Ectodermal cell (in vitro differentiated cells): ENCODE measurements around the gene PLXNA1.

Experiments used
- H3K27ac ChIP-seq: 2 replicates; pipeline ENCODE4 v1.7.0; 2013; ENCODE audit warnings: mild to moderate bottlenecking, low read depth, low read length; ENCODE audit not compliant: insufficient read depth, poor library complexity, severe bottlenecking
- H3K27me3 ChIP-seq: 2 replicates; pipeline ENCODE4 v1.7.0; 2013; ENCODE audit warnings: mild to moderate bottlenecking, low read length; ENCODE audit not compliant: insufficient read depth, control insufficient read depth, poor library complexity, severe bottlenecking
- H3K36me3 ChIP-seq: one replicate; pipeline ENCODE4 v1.7.0; 2013; ENCODE audit warnings: low read length; ENCODE audit not compliant: control insufficient read depth, insufficient read depth
- H3K4me1 ChIP-seq: one replicate; pipeline ENCODE4 v1.7.0; 2013; ENCODE audit warnings: low read length; ENCODE audit not compliant: control insufficient read depth, insufficient read depth
- H3K4me3 ChIP-seq: 2 replicates; pipeline ENCODE4 v1.7.0; 2013; ENCODE audit warnings: low read depth, low read length, control low read depth; ENCODE audit not compliant: insufficient read depth
- H3K9me3 ChIP-seq: 2 replicates; pipeline ENCODE4 v1.7.0; 2013; ENCODE audit warnings: mild to moderate bottlenecking, low read length, moderate library complexity; ENCODE audit not compliant: control insufficient read depth
- WGBS, 2 experiments: methylation state at CpG; one replicate each; pipeline ENCODE4 v1.1.7; 2013; ENCODE audit warnings: missing lambda C conversion rate in 2 of 2; 5-methylcytosine and 5-hydroxymethylcytosine counted together

The PLXNA1 gene

DNA sequence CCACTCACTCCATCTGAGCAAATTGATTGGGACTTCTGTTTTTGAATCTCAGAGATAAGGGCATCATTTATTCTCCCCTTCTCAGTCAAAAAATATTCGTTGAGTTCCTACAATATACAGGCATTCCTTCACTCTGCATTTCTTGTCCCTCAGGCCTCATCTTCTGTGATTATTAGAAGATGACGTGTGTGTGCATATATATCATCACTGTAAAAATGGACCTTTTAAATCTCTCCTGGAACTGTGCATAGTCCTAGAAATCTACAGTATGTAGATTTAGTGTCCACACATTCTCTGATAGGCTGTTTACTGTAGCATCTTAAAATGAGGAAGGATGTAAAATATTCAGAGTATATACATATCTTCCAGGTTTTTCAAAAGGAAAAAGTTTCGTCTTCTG lies 43.2 kb upstream of the PLXNA1 start:
- peaks cover 11% of the 10 kb centered on the region for H3K4me1 ChIP-seq
- H3K27ac ChIP-seq: no peak overlapping the region
- H3K9me3 ChIP-seq: no peaks in the 10 kb centered on the region
- no peak overlapping the region for H3K4me3 ChIP-seq
- 88% methylated on average over 2 of the region's 3 CpGs; no CpG with 5 or more reads in 1 of the 2 experiments for whole genome bisulfite sequencing, 2 experiments
- H3K27me3 ChIP-seq: no peaks in the 10 kb centered on the region
- H3K36me3 ChIP-seq: no peaks in the 10 kb centered on the region

DNA sequence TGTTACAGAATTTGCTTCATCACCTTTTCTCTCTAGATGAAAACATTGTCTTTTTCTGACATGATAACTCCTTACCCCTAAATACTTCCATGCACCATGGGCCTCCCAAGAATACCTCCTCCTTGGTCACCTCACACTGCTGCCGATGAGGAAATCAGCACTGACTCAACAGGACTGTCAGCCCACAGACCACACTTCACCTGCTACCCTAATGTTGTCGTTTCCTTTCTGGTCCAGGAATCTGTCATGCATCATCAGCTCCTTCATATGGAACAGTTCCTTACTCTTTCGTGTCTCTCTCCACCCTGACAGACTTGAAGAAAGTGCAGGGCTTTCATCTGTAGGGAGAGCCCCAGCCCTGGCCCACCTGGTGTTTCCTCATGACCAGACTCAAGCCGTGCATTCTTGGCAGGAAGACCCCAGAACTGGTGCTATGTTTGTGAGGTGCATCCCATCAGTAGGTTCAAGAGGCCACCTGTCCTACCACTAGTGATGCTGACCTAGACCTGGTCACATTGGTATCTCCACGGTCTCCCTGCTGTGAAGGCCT lies 41.1 kb upstream of the PLXNA1 start:
- Histone ChIP-seq H3K27ac (no peak overlapping the region), H3K4me3 (no peak overlapping the region), H3K36me3 (no peaks in the 10 kb centered on the region), H3K9me3 (no peaks in the 10 kb centered on the region), H3K4me1 (peaks cover 7% of the 10 kb centered on the region), H3K27me3 (no peaks in the 10 kb centered on the region)
- 91 to 94% methylated on average over 5 of the region's 5 CpGs for WGBS, 2 experiments

DNA sequence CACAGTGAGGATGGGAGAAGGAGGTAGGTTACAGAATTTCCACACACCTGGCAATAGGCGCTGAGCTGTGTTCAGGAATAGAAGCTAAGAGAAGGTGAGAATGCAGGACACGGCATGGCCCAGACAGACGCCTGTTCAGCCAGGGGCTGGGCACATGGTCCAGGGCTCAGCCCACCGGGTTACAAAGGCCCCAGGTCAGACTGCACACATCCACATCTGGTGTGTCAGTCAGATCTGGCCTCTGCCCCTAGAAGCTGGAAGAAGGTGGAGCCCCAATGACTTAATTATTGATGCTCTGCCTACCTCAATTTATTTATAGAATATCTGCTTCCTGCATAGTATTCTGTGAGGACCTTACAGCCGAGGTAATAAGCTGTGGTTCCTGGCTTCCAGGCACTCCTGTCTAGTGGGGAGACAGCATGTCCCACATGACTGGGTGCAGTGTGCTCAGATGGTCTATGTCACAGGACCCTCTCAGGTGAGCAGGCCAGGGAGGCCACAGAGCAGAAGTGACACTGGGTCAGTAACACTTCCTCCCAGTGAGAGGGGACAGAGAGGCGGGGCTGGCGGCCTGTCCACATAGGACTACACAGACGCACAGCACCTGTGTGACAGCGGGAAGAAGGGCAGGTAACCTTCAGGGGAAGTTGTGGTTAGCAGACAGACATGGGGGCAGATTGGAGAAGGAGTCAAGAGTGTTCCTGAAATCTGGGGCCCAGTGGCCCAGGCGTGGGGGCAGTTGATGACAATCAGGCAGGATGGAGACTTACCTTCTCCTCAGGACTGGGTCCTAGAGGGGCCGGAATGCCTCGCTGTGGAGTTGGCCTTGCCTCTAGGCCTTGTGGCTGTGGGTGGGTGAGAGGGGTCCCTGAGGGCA lies 38.6 kb upstream of the PLXNA1 start:
- Histone ChIP-seq H3K4me1 (peaks cover under 1% of the 10 kb centered on the region), H3K36me3 (no peaks in the 10 kb centered on the region), H3K27ac (no peak overlapping the region), H3K9me3 (no peaks in the 10 kb centered on the region), H3K27me3 (no peaks in the 10 kb centered on the region), H3K4me3 (no peak overlapping the region)
- 94 to 96% methylated on average over 12 of the region's 12 CpGs for WGBS, 2 experiments

DNA sequence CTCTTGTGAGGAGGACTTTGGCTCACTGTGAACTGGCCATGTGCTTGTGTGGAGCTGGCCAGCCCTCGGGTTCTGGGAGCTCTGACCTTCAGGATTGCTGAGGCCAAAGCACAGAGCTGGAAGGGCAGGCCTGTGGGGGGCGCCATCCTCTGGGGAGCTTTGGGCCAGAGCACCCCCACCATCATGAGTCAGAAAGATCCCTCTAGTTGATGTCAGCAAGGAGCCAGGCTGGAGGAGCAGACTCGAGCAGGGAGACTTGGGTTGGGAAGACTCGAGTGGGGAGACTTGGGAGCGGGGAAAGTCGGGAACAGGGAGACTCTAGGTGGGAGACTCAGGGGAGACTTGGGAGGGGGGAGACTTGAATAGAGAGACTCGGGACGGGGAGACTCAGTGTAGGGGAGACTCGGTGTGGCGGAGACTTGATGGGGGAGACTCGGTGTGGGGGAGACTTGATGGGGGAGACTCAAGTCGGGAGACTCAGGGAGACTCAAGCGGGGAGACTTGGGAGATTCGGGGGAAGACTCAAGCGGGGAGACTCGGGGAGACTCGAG lies 37.7 kb upstream of the PLXNA1 start:
- Histone ChIP-seq H3K27ac (no peak overlapping the region), H3K27me3 (no peaks in the 10 kb centered on the region), H3K4me1 (no peaks in the 10 kb centered on the region), H3K36me3 (no peaks in the 10 kb centered on the region), H3K4me3 (no peak overlapping the region), H3K9me3 (no peaks in the 10 kb centered on the region)
- WGBS, 2 experiments: 87 to 88% methylated on average over 17 of the region's 17 CpGs

DNA sequence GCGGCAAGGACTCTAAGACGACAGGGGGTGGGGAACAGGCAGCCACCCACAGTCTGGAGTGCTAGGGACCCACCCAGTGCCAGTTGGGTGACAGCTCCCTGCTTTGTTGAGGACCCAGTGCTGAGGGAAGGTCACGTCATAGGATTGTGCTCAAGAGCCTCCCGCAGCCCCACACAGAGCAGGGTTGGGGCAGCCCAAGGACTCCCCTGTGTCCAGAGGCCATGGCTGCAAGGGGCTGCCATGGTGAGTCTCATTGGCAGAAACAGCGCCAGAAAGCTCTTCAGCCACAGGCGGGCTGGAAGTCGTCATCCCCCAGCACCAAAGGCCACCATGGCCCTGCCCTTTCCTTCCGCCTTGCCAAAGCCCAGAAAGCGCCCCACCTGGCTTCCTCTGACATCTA lies 37.0 kb upstream of the PLXNA1 start:
- no peaks in the 10 kb centered on the region for H3K4me1 ChIP-seq
- no peaks in the 10 kb centered on the region for H3K27me3 ChIP-seq
- no peaks in the 10 kb centered on the region for H3K36me3 ChIP-seq
- no peak overlapping the region for H3K27ac ChIP-seq
- H3K9me3 ChIP-seq: no peaks in the 10 kb centered on the region
- no peak overlapping the region for H3K4me3 ChIP-seq
- WGBS, 2 experiments: 91 to 94% methylated on average over 9 of the region's 9 CpGs

- Histone ChIP-seq H3K9me3 (no peaks in the 10 kb centered on the region), H3K27ac (no peak overlapping the region), H3K4me3 (no peak overlapping the region), H3K4me1 (no peaks in the 10 kb centered on the region), H3K36me3 (no peaks in the 10 kb centered on the region), H3K27me3 (no peaks in the 10 kb centered on the region)
- 92% methylated on average over 11 of the region's 11 CpGs for WGBS, 2 experiments
Observed at GRCh38 chr3:126946405-126946804, 36.5 kb upstream of the PLXNA1 start.

DNA sequence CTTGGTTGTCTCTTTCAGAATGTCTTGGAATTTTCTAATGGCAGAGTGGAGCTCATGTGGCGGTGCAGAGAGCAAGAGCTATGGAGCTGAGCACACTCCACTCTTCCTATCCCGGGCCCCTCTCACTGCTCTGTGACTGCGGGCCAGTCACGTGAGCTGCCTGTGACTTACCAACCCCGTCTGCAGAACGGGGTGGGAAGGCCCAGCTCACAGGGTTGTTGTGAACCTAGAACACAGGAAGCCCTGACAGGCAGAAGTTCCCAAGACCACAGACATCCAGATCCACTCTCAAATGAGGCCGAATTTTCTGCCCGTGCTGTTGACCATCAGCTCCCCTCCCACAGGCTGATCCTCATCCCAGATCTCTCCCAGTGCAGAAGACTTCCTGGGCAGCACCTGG lies 35.5 kb upstream of the PLXNA1 start:
- no peaks in the 10 kb centered on the region for H3K36me3 ChIP-seq
- no peaks in the 10 kb centered on the region for H3K9me3 ChIP-seq
- H3K4me1 ChIP-seq: no peaks in the 10 kb centered on the region
- no peaks in the 10 kb centered on the region for H3K27me3 ChIP-seq
- no peak overlapping the region for H3K27ac ChIP-seq
- no peak overlapping the region for H3K4me3 ChIP-seq
- 85% methylated on average over 8 of the region's 8 CpGs for WGBS, 2 experiments

DNA sequence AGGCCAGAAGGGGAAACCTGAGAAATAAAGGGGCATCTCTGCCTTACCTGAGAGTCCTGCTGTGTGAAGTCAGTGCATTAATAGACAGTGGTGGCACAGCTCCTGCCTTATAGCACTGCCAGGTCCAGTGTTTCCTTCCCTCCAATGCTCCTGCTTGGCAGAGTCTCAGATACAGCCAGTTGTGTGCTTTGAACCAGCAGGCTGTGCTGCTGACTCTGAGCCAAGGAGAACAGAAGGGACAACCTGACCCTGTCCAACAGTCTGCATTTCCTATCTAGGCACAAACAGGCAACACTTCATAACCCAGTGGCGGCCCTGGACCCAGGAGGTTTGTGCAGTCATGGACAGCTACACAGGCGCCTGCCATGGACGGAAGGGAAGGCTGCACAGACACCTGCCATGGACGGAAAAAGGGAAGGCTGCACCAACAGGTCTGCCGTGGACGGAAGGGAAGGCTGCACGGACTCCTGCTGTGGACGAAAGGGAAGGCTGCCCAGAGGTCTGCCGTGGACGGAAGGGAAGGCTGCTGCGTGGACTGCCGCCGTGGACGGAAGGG lies 33.9 kb upstream of the PLXNA1 start:
- H3K27me3 ChIP-seq: no peaks in the 10 kb centered on the region
- H3K9me3 ChIP-seq: no peaks in the 10 kb centered on the region
- no peak overlapping the region for H3K4me3 ChIP-seq
- H3K36me3 ChIP-seq: no peaks in the 10 kb centered on the region
- H3K4me1 ChIP-seq: no peaks in the 10 kb centered on the region
- WGBS, 2 experiments: 92 to 93% methylated on average over 14 of the region's 14 CpGs
- H3K27ac ChIP-seq: no peak overlapping the region

GRCh38 chr3:126951561-126951960 lies 31.4 kb upstream of the PLXNA1 start:
- Histone ChIP-seq H3K4me1 (no peaks in the 10 kb centered on the region), H3K27me3 (no peaks in the 10 kb centered on the region), H3K4me3 (no peak overlapping the region), H3K36me3 (no peaks in the 10 kb centered on the region), H3K9me3 (no peaks in the 10 kb centered on the region), H3K27ac (no peak overlapping the region)
- 95 to 96% methylated on average over 5 of the region's 5 CpGs for whole genome bisulfite sequencing, 2 experiments

DNA sequence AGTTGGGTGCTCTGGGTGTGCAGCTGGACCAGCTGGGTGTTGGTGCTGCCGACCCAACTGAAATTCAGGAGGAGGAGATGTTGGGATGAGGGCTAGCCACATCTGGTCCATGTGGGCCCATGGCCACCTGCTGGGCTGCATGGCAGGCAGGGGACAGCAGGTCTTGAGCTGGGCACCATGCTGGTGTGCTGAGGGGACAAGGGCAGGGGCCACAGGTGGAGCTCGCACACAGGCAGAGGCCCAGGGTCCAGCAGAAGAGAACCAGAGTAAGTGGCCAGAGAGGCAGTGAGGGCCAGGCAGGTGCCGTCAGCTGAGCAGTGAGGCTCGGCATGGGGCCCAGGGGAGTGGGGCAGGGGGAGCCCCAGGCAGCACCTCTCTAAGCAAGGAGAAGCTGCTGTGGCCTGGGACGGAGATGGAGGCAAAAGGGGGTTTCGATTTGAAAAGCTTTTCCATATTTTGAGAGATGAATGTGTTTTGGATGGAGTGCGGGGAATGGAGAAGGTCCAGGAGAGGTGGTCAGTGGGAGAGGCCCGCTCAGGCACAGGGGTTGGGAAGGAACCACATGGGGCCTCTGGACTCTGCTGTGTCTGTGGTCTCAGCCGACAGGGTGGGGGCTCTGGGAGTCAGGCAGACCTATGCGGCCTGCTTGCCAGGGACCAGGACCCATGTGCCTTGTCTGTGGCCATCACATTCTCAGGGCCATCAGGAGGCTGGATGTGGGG lies 30.5 kb upstream of the PLXNA1 start:
- H3K27ac ChIP-seq: no peak overlapping the region
- H3K4me1 ChIP-seq: no peaks in the 10 kb centered on the region
- no peak overlapping the region for H3K4me3 ChIP-seq
- H3K27me3 ChIP-seq: no peaks in the 10 kb centered on the region
- H3K9me3 ChIP-seq: no peaks in the 10 kb centered on the region
- WGBS, 2 experiments: 94% methylated on average over 10 of the region's 10 CpGs
- H3K36me3 ChIP-seq: no peaks in the 10 kb centered on the region
